ENCODE results near the gene SLC25A46.
"Not testable (repeated sequence)": the region's sequence is repeated elsewhere in the genome, so short reads cannot be mapped to it uniquely, and the experiment has no call there.

Gene SLC25A46

GRCh38 chr5:110757118-110757729 lies 18.4 kb downstream of the SLC25A46 start:
- no peak for DNase-seq (ENCODE audit: low read depth in 2 of 2)

- DNase-seq (ENCODE audit: low read depth in 2 of 2), result no peak
These were observed 21.4 kb downstream of the SLC25A46 start for GRCh38 chr5:110760158-110760557.

GRCh38 chr5:110768138-110768860 lies 29.5 kb downstream of the SLC25A46 start:
- DNase-seq (ENCODE audit: low read depth in 2 of 2), result no peak

GRCh38 chr5:110769000-110769681 lies 30.3 kb downstream of the SLC25A46 start:
- no peak for DNase-seq (ENCODE audit: low read depth in 2 of 2)

GRCh38 chr5:110770286-110770685 lies 31.5 kb downstream of the SLC25A46 start:
- DNase-seq (ENCODE audit: low read depth in 2 of 2), result no peak

- DNase-seq (ENCODE audit: low read depth in 2 of 2), result no peak
These were observed 46.1 kb downstream of the SLC25A46 start for GRCh38 chr5:110784901-110785300.

- DNase-seq (ENCODE audit: low read depth in 2 of 2), result no peak
These were observed 46.5 kb downstream of the SLC25A46 start for GRCh38 chr5:110785356-110785755.

- DNase-seq (ENCODE audit: low read depth in 2 of 2), result not testable (repeated sequence)
These were observed 49.2 kb downstream of the SLC25A46 start for GRCh38 chr5:110788006-110788405.

GRCh38 chr5:110790673-110791072 lies 51.9 kb downstream of the SLC25A46 start:
- no peak for DNase-seq (ENCODE audit: low read depth in 2 of 2)

- DNase-seq (ENCODE audit: low read depth in 2 of 2), result no peak
These were observed 64.2 kb downstream of the SLC25A46 start for GRCh38 chr5:110802998-110803397.

- DNase-seq (ENCODE audit: low read depth in 2 of 2), result no peak
These were observed 64.9 kb downstream of the SLC25A46 start for GRCh38 chr5:110803467-110804326.

- no peak for DNase-seq (ENCODE audit: low read depth in 2 of 2)
These were observed 68.4 kb downstream of the SLC25A46 start for GRCh38 chr5:110807169-110807568.

GRCh38 chr5:110809006-110809405 lies 70.2 kb downstream of the SLC25A46 start:
- no peak for DNase-seq (ENCODE audit: low read depth in 2 of 2)
